GM19467 (cell line): ENCODE data around the gene ZNF880.
"Not testable (repeated sequence)": the region's sequence is repeated elsewhere in the genome, so short reads cannot be mapped to it uniquely, and the experiment has no call there.

Experiments
- ATAC-seq: cut with Tn5 transposase; IDR thresholded peaks from one replicate; pipeline ENCODE4 v1.9.1; 2021; ENCODE audit warnings: mild to moderate bottlenecking, moderate library complexity; ENCODE audit not compliant: unreplicated experiment

ZNF880 gene

DNA sequence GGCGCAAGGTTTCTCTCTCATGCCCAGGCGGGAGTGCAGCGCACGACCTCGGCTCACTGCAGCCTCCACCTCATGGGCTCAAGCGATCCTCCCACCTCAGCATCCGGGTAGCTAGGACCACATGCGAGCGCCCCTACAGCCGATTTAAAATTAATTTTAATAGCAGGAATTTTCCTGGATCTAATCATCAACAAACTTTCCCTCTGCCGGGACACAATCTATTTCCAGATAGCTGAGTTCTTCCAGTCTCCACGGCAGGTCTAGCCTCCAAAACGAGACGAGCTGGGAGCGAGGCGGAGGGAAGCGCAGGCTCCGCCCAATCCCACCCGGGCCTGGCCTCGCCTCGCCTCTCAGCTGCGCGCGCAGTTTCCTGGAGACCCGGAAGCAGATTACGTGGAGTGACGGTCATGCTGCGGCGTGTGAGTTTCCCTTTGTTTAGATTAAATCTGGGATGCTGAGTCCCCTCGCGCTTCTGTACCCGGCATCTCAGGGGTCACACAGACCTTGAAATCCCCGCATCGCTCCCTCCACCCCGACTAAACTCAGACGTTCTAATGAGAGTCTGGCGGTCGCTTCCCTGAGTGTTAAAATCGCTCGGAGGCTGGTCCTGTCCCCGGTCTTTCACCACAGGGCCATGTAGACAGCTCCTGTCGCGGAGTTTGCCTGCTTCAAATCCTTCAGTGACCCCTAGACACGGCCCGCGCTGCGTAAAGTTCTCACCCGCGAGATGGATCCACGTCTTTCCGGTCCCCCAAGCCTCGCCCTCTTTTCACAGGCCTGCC, at the start of gene ZNF880:
Gene ZNF880, plus strand, starts transcription at position 365 of the 782 bp plus-strand sequence. Its CDS starts 43 bp downstream, at position 408.
- ATAC-seq = no peak

DNA sequence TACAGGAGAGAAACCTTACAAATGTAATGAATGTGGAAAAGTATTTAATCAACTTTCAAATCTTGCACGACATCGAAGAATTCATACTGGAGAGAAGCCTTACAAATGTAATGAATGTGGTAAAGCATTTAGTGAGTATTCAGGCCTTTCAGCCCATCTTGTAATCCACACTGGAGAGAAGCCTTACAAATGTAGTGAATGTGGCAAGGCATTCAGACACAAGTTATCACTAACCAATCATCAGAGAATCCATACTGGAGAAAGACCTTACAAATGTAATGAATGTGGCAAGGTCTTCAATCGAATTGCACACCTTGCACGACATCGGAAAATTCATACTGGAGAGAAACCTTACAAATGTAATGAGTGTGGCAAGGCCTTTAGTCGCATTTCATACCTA, 47.3 kb upstream of the ZNF880 start:
- no peak for ATAC-seq

DNA sequence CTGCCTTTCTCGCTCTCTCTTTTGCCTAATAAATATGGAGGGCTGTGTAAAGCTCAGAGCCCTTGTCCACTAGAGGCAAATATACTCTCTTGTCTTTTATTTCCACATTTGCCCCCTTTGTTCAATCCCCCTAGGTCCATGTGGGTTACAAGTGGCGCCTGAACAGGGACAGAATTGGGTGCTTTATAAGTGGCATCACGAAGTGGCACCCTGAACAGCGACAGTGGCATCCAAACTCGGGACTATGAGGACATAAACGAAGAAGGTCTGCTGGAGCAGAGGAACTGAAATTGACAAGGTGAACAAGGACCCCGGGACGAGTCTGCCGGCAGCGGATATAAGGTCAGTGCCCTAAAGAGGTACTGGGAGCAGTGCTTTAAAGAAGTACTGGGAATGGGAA, 38.0 kb upstream of the ZNF880 start:
- ATAC-seq = no peak

GRCh38 chr19:52335768-52336116, 34.0 kb upstream of the ZNF880 start:
- no peak for ATAC-seq

- no peak for ATAC-seq
These were observed 33.5 kb upstream of the ZNF880 start, which contains the start of gene ZNF610 for GRCh38 chr19:52336117-52336790. TSS of gene ZNF610 (plus strand) at chr19:52336243. CDS start at chr19:52349173, 12,930 bp downstream.

DNA sequence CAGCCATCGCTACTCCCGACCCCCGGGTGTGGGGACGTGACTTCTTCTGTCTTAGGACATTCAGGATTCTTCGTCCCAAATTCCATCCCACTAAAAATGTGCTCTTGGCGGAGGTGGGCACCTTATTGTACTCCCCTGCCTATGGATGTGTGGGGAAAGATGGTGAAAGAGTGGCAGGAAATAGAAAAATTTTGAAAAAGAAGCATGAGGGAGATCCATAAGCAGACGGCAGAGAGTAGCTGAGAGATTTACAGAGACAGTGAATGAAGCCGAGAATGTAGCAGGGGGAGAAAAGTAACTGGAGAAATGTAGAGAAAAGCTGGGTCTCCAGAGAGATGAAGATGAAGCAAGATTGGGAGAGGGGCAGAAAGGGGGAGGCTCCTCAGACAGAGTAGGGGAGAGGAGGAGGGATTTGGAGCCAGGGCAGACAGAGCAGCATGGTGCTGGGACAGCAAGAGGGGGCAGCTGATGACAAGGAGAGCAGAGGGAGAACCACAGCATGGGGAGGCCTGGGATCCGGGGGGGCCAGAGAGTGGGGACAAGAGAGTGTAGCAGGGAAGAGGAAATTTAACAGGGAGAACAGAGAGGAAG, 32.8 kb upstream of the ZNF880 start:
- ATAC-seq = no peak

GRCh38 chr19:52339022-52339421, 30.7 kb upstream of the ZNF880 start:
- not testable (repeated sequence) for ATAC-seq

GRCh38 chr19:52343548-52343947, 26.2 kb upstream of the ZNF880 start:
- ATAC-seq = no peak

DNA sequence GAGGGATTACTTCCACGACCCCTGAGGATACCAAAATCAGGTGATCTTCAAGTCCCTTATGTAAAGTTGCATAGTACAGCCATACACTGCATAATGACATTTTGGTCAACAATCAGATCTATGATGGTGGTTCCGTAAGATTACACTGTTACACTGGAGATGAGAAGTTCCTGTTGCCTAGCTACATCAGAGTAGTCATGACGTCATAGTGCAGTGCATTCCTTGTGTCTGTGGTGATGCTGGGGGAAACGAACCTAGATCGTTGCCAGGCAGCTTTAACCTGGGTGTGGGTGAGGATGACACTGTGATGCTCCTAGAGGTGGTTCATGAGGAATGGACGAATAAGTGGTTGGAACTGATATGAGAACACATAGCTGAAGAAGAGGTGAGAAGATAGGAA, 24.6 kb upstream of the ZNF880 start:
- ATAC-seq = no peak

- no peak for ATAC-seq
These were observed 18.2 kb upstream of the ZNF880 start for GRCh38 chr19:52351512-52351911.

- ATAC-seq = no peak
These were observed 3.3 kb upstream of the ZNF880 start for GRCh38 chr19:52366414-52366824.

- ATAC-seq = no peak
These were observed 603 bp downstream of the ZNF880 start for GRCh38 chr19:52370341-52370710.

- no peak for ATAC-seq
These were observed 21.4 kb downstream of the ZNF880 start for GRCh38 chr19:52391135-52391534.

GRCh38 chr19:52397310-52398080, 27.8 kb downstream of the ZNF880 start, which contains the start of gene ZNF528:
TSS of gene ZNF528 (plus strand) at chr19:52397849. CDS start at chr19:52402014, 4,165 bp downstream.
- ATAC-seq = no peak

- no peak for ATAC-seq
These were observed 28.3 kb downstream of the ZNF880 start for GRCh38 chr19:52398081-52398441.

DNA sequence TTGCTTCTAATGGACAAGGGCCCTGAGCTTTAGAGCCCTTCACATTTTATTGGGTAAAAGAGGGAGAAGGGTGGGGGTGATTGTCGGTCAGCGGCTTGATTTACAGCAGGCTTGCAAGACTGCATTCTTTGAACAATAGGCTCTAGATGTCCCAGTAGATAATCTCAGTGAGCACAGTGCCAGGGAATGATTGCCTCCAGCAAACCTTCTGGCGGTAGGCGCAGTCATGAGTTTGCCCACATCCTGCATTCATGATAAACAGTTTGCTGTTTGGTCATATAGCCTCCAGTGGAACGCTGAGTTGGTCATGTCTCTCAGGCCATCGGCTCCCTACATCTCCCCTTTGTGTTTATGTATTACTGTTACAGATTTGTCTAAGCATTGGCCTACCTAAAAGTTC, 40.6 kb downstream of the ZNF880 start:
- no peak for ATAC-seq

GRCh38 chr19:52415711-52416110, 46.0 kb downstream of the ZNF880 start:
- no peak for ATAC-seq

- no peak for ATAC-seq
These were observed 59.2 kb downstream of the ZNF880 start, which contains the start of gene ZNF534 for GRCh38 chr19:52428937-52429336. TSS of gene ZNF534 (plus strand) at chr19:52429148. CDS start at chr19:52431475, 2,327 bp downstream.
